HG02938 (cell line): ENCODE data around the gene MARCHF7.
"Not testable (repeated sequence)": the region's sequence is repeated elsewhere in the genome, so short reads cannot be mapped to it uniquely, and the experiment has no call there.

Source experiments
- ATAC-seq: cut with Tn5 transposase; IDR thresholded peaks from one replicate; pipeline ENCODE4 v1.9.1; 2021; ENCODE audit warnings: mild to moderate bottlenecking, moderate library complexity; ENCODE audit not compliant: unreplicated experiment

MARCHF7 gene

GRCh38 chr2:159712143-159712928 lies at the start of gene MARCHF7:
Gene MARCHF7 (plus strand): TSS chr2:159712506. CDS start chr2:159729023, 16,517 bp downstream.
- peak; percentile 92 for ATAC-seq

- not testable (repeated sequence) for ATAC-seq
These were observed 44.9 kb upstream of the MARCHF7 start for GRCh38 chr2:159667423-159667822.

- ATAC-seq: no peak
These were observed 41.3 kb upstream of the MARCHF7 start for GRCh38 chr2:159671047-159671446.

- no peak for ATAC-seq
These were observed 34.7 kb upstream of the MARCHF7 start for GRCh38 chr2:159677654-159678053.

GRCh38 chr2:159680692-159681091 lies 31.6 kb upstream of the MARCHF7 start:
- no peak for ATAC-seq

GRCh38 chr2:159683817-159684216 lies 28.5 kb upstream of the MARCHF7 start:
- ATAC-seq: no peak

- no peak for ATAC-seq
These were observed 27.5 kb upstream of the MARCHF7 start for GRCh38 chr2:159684796-159685195.

GRCh38 chr2:159694500-159695040 lies 17.7 kb upstream of the MARCHF7 start:
- no peak for ATAC-seq

- ATAC-seq: no peak
These were observed 16.4 kb upstream of the MARCHF7 start for GRCh38 chr2:159695795-159696448.

GRCh38 chr2:159703491-159703890 lies 8.8 kb upstream of the MARCHF7 start:
- no peak for ATAC-seq

- no peak for ATAC-seq
These were observed 5.8 kb upstream of the MARCHF7 start for GRCh38 chr2:159706385-159706980.

- no peak for ATAC-seq
These were observed 4.1 kb upstream of the MARCHF7 start for GRCh38 chr2:159708066-159708760.

- ATAC-seq: no peak
These were observed 1.6 kb upstream of the MARCHF7 start for GRCh38 chr2:159710601-159711180.

GRCh38 chr2:159711562-159712142 lies 654 bp upstream of the MARCHF7 start:
- no peak for ATAC-seq

- peak; percentile 11 for ATAC-seq
These were observed 669 bp downstream of the MARCHF7 start for GRCh38 chr2:159712929-159713420.

GRCh38 chr2:159713631-159714246 lies 1.4 kb downstream of the MARCHF7 start:
- no peak for ATAC-seq

GRCh38 chr2:159714247-159714930 lies 2.1 kb downstream of the MARCHF7 start:
- no peak for ATAC-seq

- no peak for ATAC-seq
These were observed 3.1 kb downstream of the MARCHF7 start for GRCh38 chr2:159715451-159715850.

- ATAC-seq: not testable (repeated sequence)
These were observed 4.1 kb downstream of the MARCHF7 start for GRCh38 chr2:159716409-159716808.
